HT-29 (cell line): ENCODE measurements around the gene ASGR2. TPM values are rescaled to one million over a fixed set of nuclear protein-coding genes. Genes with fewer than 3 reads are reported as not detected.
"Not testable (repeated sequence)": the region's sequence is repeated elsewhere in the genome, so short reads cannot be mapped to it uniquely, and the experiment has no call there.

Source experiments
- DNase-seq: peaks from one replicate; pipeline ENCODE4 v3.0.0-alpha.2; 2015; ENCODE audit warnings: low spot score
- total RNA-seq: library from RNA; depleted of rRNA; stranded (reverse); fragments of >200 nt; shearing (Covaris generic); gene quantifications from 2 replicates; pipeline ENCODE4 v1.2.3, GENCODE V29; 2014

The ASGR2 gene
- total RNA-seq, 1 experiment from 2014 or later: not detected

DNA sequence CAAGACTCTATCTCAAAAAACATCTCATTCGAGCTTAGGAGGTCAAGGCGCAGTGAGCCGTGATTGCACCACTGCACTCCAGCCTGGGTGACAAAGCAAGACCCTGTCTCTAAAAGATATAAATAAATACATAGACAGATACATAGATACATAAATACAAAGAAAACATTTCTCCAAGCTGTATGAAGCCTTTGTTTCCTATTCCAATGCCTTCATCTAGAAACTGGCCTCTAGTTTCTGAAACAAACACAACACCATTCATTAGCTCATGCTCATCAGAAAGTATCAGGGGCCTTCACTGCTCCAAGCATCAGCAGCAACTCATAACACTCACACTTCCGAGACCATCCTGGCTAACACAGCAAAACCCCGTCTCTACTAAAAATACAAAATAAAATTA, 10.3 kb upstream of the ASGR2 start:
- DNase-seq: no peak

DNA sequence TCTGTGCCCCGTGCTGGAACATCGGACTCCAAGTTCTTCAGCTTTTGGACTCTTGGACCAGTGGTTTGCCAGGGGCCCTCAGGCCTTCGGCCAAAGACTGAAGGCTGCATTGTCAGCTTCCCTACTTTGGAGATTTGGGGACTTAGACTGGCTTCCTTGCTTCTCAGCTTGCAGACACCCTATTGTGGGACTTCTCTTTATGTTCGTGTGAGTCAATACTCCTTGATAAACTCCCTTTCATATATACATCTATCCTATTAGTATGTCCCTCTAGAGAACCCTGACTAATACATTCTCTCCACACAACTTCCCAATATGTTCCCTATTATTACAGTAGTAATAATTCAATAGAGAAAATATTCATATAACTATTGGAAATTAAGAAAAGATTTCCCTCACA, 9.2 kb upstream of the ASGR2 start:
- no peak for DNase-seq

- DNase-seq: no peak
Measured at GRCh38 chr17:7122381-7122780, 7.8 kb upstream of the ASGR2 start.

DNA sequence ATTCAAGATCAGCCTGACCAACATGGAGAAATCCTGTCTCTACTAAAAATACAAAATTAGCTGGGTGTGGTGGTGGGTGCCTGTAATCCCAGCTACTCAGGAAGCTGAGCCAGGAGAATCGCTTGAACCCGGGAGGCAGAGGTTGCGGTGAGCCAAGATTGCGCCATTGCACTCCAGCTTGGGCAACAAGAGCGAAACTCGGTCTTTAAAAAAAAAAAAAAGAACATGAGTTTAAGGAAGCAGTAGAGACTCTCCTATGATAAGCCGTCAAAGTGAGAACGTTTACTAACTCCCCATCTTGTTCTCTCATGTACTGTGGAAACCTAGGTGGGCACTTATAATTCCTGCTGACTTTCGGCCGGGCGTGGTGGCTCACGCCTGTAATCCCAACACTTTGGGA, 6.0 kb upstream of the ASGR2 start:
- not testable (repeated sequence) for DNase-seq

DNA sequence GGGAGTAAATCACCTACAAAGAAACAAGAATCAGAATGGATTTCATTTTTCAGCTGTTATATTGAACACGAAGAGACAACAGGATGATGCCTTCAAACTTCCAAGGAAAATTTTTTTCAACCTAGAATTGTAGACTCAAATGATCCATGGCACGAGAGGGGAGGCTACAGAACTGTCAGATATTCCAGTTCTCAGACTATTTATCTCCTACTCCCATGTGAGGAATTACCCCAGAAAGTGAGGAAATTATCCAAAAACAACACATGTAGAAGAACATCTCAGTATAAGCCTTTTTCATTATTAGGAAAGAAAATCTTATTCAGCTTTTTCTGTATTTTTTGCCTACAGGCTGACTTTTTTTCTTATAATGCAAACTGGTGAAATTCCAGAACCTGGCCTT, 5.5 kb upstream of the ASGR2 start:
- no peak for DNase-seq

- DNase-seq: no peak
Measured at GRCh38 chr17:7119314-7119713, 4.7 kb upstream of the ASGR2 start.

- no peak for DNase-seq
Measured at GRCh38 chr17:7114875-7115614, 423 bp upstream of the ASGR2 start.

- DNase-seq: no peak
Measured at GRCh38 chr17:7113273-7114071, 1.1 kb downstream of the ASGR2 start.

GRCh38 chr17:7112510-7113108, 2.0 kb downstream of the ASGR2 start:
- no peak for DNase-seq

DNA sequence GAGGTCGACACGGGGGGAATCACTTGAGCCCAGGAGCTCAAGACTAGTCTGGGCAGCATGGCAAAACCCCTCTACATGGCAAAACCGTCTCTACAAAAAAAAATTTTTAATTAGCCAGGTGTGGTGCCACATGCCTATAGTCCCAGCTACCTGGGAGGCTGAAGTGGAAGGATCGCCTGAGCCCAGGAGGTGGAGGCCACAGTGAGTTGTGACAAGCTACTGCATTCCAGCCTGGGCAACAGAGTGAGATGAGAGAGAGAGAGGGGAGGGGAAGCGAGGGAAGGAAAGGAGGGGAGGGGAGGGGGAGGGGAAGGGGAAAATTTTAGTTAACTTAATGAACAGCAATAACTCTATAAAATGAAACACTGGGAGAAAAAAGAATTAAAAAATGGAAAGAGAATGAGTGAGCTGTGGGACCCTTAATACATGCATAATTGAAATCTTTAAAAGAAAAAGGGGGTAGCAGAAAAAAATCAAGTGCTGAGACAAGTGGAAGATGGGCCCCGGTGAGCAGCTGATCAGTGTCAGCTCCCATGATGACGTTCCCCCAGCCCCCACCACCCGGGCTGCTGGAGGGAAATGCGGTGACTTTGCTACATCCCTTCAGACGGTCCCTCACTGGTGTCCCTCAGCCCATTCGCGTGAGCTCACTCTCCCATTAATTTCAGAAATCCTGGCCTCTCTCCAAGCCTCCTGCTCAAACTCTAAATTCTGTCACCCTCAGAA, 2.7 kb downstream of the ASGR2 start:
- no peak for DNase-seq

DNA sequence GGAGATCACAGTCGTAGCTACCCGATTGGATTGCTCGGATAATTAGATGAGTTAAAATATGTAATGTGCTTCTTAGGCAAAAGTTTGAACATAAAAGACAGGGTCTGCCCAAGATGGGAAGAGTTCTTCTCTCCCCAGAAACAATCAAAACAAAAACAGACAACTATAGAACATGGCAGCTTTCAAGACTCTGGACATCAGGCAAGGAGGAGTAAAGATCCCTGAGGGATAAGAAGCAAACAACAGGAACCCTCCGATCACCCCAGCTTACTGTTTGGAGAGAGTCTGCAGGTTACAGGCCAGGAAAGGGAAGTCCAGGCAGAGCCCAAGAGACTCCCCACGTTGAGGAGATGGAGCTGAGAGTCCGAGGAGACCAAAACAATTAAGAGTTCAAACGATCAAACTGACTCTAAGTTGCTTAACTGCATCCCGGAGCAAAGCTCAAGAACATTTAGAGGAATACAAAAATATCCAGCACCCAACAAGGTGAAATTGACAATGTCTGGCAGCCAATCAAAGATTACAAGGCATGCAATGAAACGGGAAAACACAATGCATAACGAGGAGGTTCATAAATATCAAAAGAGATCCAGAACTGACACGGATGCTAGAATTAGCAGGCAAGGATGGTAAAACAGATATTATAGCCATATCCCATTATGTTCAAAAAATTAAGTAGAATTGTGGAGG, 3.9 kb downstream of the ASGR2 start:
- no peak for DNase-seq

GRCh38 chr17:7109461-7110322, 4.9 kb downstream of the ASGR2 start:
- no peak for DNase-seq

GRCh38 chr17:7108981-7109380, 5.6 kb downstream of the ASGR2 start:
- no peak for DNase-seq

GRCh38 chr17:7108560-7108925, 6.1 kb downstream of the ASGR2 start:
- DNase-seq: no peak

GRCh38 chr17:7107795-7108559, 6.6 kb downstream of the ASGR2 start:
- no peak for DNase-seq

- peak; percentile 19 for DNase-seq
Measured at GRCh38 chr17:7107012-7107754, 7.4 kb downstream of the ASGR2 start.

- no peak for DNase-seq
Measured at GRCh38 chr17:7102421-7102820, 12.2 kb downstream of the ASGR2 start.

GRCh38 chr17:7101531-7101930, 13.1 kb downstream of the ASGR2 start:
- no peak for DNase-seq
